Ishikawa (cell line): ENCODE measurements around the gene CBFA2T2.

Experiments used
- CEBPB ChIP-seq: IDR thresholded peaks from 2 replicates; pipeline ENCODE4 v1.6.1; 2012
- CREB1 ChIP-seq: IDR thresholded peaks from 2 replicates; pipeline ENCODE4 v1.6.1; 2012; ENCODE audit warnings: low read depth
- EGR1 ChIP-seq: IDR thresholded peaks from 2 replicates; pipeline ENCODE4 v1.6.1; 2012
- EP300 ChIP-seq: IDR thresholded peaks from 2 replicates; pipeline ENCODE4 v1.6.1; 2012; ENCODE audit warnings: borderline replicate concordance
- FOXM1 ChIP-seq: IDR thresholded peaks from 2 replicates; pipeline ENCODE4 v1.6.1; 2012; ENCODE audit warnings: low read depth, borderline replicate concordance
- NFIC ChIP-seq: IDR thresholded peaks from 2 replicates; pipeline ENCODE4 v1.6.1; 2012
- RAD21 ChIP-seq: IDR thresholded peaks from 2 replicates; pipeline ENCODE4 v1.6.1; 2012; ENCODE audit warnings: low read depth
- TAF1 ChIP-seq: IDR thresholded peaks from 2 replicates; pipeline ENCODE4 v1.6.1; 2012; ENCODE audit warnings: low read depth, mild to moderate bottlenecking
- TCF12 ChIP-seq: IDR thresholded peaks from 2 replicates; pipeline ENCODE4 v1.6.1; 2012; ENCODE audit warnings: low read depth
- TEAD4 ChIP-seq: IDR thresholded peaks from 2 replicates; pipeline ENCODE4 v1.6.1; 2012
- USF1 ChIP-seq: IDR thresholded peaks from 2 replicates; pipeline ENCODE4 v1.6.1; 2012
- YY1 ChIP-seq: IDR thresholded peaks from 2 replicates; pipeline ENCODE4 v1.6.1; 2012; ENCODE audit warnings: low read depth
- ZBTB7A ChIP-seq: IDR thresholded peaks from 2 replicates; pipeline ENCODE4 v1.6.1; 2012; ENCODE audit warnings: low read depth
- TF ChIP-seq, protein P1 (sequence below): IDR thresholded peaks from 2 replicates; pipeline ENCODE4 v1.6.1; 2012
- TF ChIP-seq, protein P2 (sequence below): IDR thresholded peaks from 2 replicates; pipeline ENCODE4 v1.6.1; 2012; ENCODE audit warnings: low read depth, mild to moderate bottlenecking

The CBFA2T2 gene

GRCh38 chr20:33681728-33682353 lies 191.9 kb downstream of the CBFA2T2 start:
- TF ChIP-seq NFIC (no peak), TAF1 (no peak)
- TF ChIP-seq, protein P1, sequence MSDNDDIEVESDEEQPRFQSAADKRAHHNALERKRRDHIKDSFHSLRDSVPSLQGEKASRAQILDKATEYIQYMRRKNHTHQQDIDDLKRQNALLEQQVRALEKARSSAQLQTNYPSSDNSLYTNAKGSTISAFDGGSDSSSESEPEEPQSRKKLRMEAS, result no peak

GRCh38 chr20:33684533-33685327 lies 194.8 kb downstream of the CBFA2T2 start:
- TF ChIP-seq RAD21, result no peak; the same call in 1 of the 2 replicates
- TF ChIP-seq, protein P2, sequence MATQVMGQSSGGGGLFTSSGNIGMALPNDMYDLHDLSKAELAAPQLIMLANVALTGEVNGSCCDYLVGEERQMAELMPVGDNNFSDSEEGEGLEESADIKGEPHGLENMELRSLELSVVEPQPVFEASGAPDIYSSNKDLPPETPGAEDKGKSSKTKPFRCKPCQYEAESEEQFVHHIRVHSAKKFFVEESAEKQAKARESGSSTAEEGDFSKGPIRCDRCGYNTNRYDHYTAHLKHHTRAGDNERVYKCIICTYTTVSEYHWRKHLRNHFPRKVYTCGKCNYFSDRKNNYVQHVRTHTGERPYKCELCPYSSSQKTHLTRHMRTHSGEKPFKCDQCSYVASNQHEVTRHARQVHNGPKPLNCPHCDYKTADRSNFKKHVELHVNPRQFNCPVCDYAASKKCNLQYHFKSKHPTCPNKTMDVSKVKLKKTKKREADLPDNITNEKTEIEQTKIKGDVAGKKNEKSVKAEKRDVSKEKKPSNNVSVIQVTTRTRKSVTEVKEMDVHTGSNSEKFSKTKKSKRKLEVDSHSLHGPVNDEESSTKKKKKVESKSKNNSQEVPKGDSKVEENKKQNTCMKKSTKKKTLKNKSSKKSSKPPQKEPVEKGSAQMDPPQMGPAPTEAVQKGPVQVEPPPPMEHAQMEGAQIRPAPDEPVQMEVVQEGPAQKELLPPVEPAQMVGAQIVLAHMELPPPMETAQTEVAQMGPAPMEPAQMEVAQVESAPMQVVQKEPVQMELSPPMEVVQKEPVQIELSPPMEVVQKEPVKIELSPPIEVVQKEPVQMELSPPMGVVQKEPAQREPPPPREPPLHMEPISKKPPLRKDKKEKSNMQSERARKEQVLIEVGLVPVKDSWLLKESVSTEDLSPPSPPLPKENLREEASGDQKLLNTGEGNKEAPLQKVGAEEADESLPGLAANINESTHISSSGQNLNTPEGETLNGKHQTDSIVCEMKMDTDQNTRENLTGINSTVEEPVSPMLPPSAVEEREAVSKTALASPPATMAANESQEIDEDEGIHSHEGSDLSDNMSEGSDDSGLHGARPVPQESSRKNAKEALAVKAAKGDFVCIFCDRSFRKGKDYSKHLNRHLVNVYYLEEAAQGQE, result no peak
- peak; percentile 94 for TF ChIP-seq NFIC
- peak; percentile 61; the same call in 1 of the 2 replicates for TF ChIP-seq TCF12
- TF ChIP-seq TAF1, result no peak
- no peak for TF ChIP-seq CEBPB
- no peak; the same call in 1 of the 2 replicates for TF ChIP-seq ZBTB7A
- peak; percentile 19; the same call in 1 of the 2 replicates for TF ChIP-seq YY1
- no peak for TF ChIP-seq CREB1
- TF ChIP-seq USF1, result no peak
- no peak for TF ChIP-seq EGR1
- TF ChIP-seq EP300, result peak; percentile 72
- no peak for TF ChIP-seq FOXM1
- TF ChIP-seq TEAD4, result peak; percentile 36
- TF ChIP-seq, protein P1, result 0 out of 2 replicates have a peak, but pooled peaks have one; percentile 39

- TF ChIP-seq RAD21 (no peak), ZBTB7A (peak; percentile 35), NFIC (no peak)
- TF ChIP-seq, protein P1, result peak; percentile 64
Measured at GRCh38 chr20:33685328-33686099, 195.6 kb downstream of the CBFA2T2 start.

GRCh38 chr20:33686100-33686983 lies 196.4 kb downstream of the CBFA2T2 start, which contains the start of gene E2F1:
Gene E2F1 (minus strand): TSS chr20:33686385. CDS start chr20:33686264, 121 bp downstream.
- TF ChIP-seq, protein P1, result peak; percentile 94
- no peak for TF ChIP-seq RAD21
- TF ChIP-seq YY1, result 0 out of 2 replicates have a peak, but pooled peaks have one; percentile 23
- no peak for TF ChIP-seq EP300
- TF ChIP-seq, protein P2, result no peak
- TF ChIP-seq NFIC, result no peak
- no peak; the same call in 1 of the 2 replicates for TF ChIP-seq TAF1
- peak; percentile 27; the same call in 1 of the 2 replicates for TF ChIP-seq TCF12
- TF ChIP-seq CEBPB, result no peak
- no peak for TF ChIP-seq ZBTB7A
- 0 out of 2 replicates have a peak, but pooled peaks have one; percentile 28 for TF ChIP-seq EGR1
- no peak for TF ChIP-seq FOXM1
- TF ChIP-seq TEAD4, result no peak
- peak; percentile 76 for TF ChIP-seq USF1
- TF ChIP-seq CREB1, result peak; percentile 53; the same call in 1 of the 2 replicates
